OCI-LY7 (cell line): Measurements from ENCODE around the gene TRDN.

Experiments
- EZH2phosphoT487 ChIP-seq: fragments of 200-600 bp; sonication (generic); IDR thresholded peaks from 2 replicates; pipeline ENCODE4 v1.6.1; 2018; ENCODE audit warnings: low read depth, borderline replicate concordance, mild to moderate bottlenecking, mixed run types, antibody characterized with exemption, low read length, moderate library complexity, mixed read lengths
- TF ChIP-seq, protein P1 (sequence below): fragments of 200-600 bp; sonication (generic); conservative IDR thresholded peaks from 2 replicates; pipeline ENCODE4 v1.5.1; 2014; ENCODE audit warnings: mild to moderate bottlenecking, antibody characterized with exemption, low read length, moderate library complexity, mixed read lengths

GRCh38 chr6:123276546-123276980 lies 360.2 kb downstream of the TRDN start:
- no peak for TF ChIP-seq EZH2phosphoT487
- TF ChIP-seq, protein P1, sequence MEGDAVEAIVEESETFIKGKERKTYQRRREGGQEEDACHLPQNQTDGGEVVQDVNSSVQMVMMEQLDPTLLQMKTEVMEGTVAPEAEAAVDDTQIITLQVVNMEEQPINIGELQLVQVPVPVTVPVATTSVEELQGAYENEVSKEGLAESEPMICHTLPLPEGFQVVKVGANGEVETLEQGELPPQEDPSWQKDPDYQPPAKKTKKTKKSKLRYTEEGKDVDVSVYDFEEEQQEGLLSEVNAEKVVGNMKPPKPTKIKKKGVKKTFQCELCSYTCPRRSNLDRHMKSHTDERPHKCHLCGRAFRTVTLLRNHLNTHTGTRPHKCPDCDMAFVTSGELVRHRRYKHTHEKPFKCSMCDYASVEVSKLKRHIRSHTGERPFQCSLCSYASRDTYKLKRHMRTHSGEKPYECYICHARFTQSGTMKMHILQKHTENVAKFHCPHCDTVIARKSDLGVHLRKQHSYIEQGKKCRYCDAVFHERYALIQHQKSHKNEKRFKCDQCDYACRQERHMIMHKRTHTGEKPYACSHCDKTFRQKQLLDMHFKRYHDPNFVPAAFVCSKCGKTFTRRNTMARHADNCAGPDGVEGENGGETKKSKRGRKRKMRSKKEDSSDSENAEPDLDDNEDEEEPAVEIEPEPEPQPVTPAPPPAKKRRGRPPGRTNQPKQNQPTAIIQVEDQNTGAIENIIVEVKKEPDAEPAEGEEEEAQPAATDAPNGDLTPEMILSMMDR = no peak
